IPS-18c (cell line): Measurements from ENCODE around the gene SMYD3.
"Not testable (repeated sequence)": the region's sequence is repeated elsewhere in the genome, so short reads cannot be mapped to it uniquely, and the experiment has no call there.

ENCODE experiments used
- H3K4me3 ChIP-seq: 2 replicates; pipeline ENCODE4 v1.7.0; 2013; ENCODE audit warnings: low read depth, mild to moderate bottlenecking, low read length, moderate library complexity; ENCODE audit not compliant: insufficient read depth
- H3K9me3 ChIP-seq: one replicate; pipeline ENCODE4 v1.6.1; 2013; ENCODE audit warnings: mild to moderate bottlenecking, low read length, moderate library complexity; ENCODE audit not compliant: control insufficient read depth, insufficient read depth

Gene SMYD3

DNA sequence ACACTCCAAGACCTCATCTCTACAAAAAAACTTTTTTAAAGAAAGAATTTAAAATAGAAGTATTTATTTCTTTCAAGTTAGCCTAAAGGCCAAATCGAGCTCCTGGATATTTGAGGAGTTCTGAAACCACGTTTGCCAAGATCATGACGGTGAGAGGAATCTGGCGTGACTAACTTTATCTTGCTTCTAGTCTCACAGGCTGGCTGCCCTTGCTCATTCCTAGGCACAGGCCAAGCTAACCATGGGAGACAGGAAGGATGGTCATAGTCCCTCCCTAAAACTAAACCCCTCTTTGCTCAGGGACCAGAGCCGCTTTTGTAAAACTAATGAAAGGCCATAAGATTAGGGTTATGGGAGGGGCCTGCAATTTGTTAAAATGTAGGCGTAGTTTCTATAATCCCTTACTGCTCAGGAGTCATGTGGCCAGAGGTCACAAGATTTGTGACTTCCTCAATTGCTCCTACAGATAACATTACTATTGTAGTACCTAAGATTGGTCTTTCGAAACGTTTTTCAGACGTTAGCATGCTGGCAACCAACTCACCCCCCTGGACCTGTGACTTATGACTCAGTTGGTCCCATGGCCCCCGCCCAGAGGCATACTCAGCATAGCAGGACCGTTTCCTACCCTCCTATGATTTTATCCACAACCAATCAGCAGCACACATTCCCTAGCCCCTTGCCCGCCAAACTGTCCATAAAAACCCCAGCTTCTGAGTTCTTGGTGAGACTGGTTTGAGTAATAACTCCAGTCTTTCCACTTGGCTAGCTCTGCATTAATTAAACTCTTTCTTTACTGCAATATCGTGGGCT, 425.0 kb downstream of the SMYD3 start:
- no peak overlapping the region for H3K4me3 ChIP-seq

DNA sequence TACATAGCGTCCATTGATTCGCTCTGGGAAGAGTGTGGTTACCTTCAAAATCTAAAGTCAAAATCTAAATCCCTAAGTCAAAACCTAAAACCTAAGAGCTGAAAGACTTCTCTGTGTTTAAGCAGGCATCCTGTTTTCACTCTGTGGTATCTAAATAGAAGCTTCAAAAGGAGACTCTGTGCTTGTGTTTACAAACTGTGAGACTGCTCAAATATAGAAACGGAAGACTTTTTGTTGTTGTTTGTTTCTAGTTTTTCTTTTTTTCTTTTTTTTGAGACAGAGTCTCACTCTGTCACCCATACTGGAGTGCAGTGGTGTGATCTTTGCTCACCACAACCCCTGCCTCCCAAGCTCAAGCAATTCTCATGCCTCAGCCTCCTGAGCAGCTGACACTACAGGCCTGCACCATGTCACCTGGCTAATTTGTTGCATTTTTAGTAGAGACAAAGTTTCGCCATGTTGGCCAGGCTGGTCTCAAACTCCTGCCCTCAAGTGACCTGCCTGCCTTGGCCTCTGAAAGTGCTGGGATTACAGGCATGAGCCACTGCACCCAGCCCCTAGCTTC, 425.9 kb downstream of the SMYD3 start:
- Histone ChIP-seq H3K9me3 (no peaks in the 10 kb centered on the region), H3K4me3 (no peak overlapping the region)

More for the DNA sequence above, 425.0 kb downstream of the SMYD3 start:
- no peaks in the 10 kb centered on the region for H3K9me3 ChIP-seq

DNA sequence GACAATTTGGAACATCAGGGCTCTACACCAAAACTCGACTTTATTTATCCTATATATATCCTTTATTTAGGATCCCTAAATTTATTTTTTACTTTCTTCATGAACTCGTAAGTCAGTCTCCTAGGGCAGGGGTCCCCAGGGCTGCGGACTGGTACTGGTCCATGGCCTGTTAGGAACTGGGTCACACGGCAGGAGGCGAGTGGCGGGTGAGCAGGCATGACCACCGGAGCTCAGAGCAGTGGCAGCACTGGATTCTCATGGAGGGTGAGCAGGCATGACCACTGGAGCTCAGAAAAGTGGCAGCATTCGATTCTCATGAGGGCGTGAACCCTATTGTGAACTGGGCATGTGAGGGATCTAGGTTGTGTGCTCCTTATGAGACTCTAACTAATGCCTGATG, 427.0 kb downstream of the SMYD3 start:
- Histone ChIP-seq H3K4me3 (no peak overlapping the region), H3K9me3 (no peaks in the 10 kb centered on the region)

DNA sequence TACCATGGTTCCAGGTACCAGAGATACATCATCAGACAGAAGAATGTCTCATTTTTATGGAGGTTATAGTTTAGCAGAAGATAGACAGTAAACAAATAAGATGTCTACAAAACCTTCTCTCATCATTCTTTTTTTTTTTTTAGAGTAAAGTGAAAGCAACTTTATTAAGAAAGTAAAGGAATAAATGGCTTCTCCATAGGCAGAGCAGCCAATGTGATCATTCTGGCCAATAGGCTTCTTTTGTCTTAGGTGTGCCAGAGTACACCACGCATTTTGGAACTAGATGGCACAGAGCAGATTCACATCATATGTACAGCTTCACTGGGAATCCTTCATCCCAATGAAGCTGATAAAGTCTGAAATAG, 428.2 kb downstream of the SMYD3 start:
- H3K9me3 ChIP-seq: no peaks in the 10 kb centered on the region

DNA sequence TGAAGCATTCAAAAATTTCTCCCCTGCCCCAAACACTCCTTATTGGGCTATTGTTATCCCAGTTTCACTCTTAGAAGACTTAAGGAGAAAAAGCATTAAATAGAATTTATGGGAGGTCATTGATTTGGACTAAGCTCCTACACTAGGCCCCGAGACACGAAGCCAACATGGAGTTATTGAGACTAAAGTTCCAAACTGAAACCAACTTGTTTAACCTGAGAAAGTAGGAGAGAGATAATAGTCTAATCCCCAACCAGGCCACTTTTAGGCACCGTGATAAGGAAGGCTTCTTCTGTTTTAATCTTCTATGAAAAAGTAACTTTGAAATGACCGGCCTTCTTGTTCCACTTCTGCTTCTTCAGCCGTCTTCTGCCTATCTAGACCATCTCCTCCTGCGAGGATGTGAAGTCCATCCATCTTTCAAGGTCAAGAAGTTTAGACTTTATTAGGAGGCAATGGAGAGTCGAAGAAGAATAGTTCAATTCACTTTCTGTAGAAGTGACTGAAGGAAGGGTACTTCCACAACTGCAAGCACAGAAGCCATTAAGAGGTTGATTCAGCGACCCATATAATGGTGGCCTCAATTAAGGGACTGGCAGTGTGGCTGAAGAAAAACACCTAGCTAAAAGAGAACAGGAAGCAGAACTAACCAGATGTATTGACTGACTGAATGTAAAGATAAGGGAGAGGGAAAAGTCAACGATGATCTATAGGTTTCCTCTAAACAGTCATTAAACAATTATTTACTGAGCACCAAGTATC, 428.8 kb downstream of the SMYD3 start:
- H3K4me3 ChIP-seq: no peak overlapping the region

More for the DNA sequence above, 428.2 kb downstream of the SMYD3 start:
- H3K4me3 ChIP-seq: no peak overlapping the region

DNA sequence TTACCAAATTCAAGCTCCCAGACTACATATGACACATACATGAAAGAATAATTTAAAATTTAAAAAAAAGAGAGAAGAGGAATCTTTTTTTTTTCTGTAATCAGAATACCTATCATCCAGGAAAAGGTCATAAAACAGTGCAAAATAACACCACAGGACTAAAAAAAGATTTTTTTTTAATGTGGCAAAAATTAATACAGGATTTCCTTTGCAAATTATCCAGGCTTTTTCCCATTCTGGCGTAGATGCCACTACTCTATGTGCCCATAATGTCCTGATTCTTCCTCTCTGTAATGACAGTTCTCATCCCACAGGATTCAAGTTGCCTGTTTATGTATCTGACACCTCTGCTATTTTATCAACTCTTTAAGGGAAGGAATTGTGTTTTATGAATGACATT, 429.6 kb downstream of the SMYD3 start:
- Histone ChIP-seq H3K9me3 (no peaks in the 10 kb centered on the region), H3K4me3 (no peak overlapping the region)

More for the DNA sequence above, 428.8 kb downstream of the SMYD3 start:
- no peaks in the 10 kb centered on the region for H3K9me3 ChIP-seq

DNA sequence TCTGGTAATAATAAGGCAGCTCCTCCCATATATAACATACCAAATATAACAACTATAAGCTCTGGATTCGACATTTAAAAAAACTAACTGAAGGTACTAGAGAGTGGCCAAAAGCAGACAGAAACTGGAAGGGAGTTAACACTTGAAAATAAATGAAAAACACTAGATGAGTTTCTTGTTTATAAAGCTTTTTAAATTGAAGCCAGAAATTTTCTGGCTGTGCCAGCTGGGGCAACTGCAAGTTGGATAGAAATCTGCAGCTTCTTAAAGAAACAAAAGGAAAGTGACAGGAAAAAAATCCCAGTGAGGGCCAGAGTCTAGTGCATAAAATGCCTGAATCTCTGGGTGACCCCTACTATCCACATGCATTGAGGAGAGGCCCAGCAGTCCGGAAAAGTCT, 432.7 kb downstream of the SMYD3 start:
- Histone ChIP-seq H3K9me3 (no peaks in the 10 kb centered on the region), H3K4me3 (no peak overlapping the region)

DNA sequence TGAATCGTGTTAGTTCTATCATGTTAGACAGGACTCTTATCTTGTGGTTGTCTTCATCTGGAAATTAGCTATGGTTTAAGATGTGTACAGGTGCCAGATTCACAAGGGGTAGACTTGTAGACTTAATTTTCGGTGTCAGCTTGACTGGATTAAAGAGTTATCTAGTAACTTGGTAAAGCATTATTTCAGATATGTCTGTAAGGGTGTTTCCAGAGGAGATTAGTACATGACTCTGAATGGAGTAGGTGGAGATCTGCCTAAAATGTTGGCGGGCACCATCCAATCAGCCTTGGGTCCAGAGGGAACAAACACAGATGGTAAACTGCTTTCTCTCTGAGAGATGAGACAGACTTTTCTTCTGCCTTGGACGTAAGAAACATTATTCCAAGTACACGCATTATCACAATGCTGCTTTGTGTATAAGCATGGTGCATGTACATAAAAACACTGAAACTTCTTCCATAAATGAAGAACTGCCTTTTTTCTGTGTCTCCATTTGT, 434.6 kb downstream of the SMYD3 start:
- Histone ChIP-seq H3K9me3 (no peaks in the 10 kb centered on the region), H3K4me3 (no peak overlapping the region)

DNA sequence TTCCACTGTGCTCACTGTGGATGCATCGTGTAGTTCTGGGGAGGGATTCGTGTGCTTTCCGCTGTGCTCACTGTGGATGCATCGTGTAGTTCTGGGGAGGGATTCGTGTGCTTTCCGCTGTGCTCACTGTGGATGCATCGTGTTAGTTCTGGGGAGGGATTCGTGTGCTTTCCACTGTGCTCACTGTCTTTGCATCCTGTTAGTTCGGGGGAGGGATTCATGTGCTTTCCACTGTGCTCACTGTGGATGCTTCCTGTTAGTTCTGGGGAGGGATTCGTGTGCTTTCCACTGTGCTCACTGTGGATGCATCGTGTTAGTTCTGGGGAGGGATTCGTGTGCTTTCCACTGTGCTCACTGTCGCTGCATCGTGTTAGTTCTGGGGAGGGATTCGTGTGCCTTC, 435.1 kb downstream of the SMYD3 start:
- H3K9me3 ChIP-seq, H3K4me3 ChIP-seq: not testable (repeated sequence)

DNA sequence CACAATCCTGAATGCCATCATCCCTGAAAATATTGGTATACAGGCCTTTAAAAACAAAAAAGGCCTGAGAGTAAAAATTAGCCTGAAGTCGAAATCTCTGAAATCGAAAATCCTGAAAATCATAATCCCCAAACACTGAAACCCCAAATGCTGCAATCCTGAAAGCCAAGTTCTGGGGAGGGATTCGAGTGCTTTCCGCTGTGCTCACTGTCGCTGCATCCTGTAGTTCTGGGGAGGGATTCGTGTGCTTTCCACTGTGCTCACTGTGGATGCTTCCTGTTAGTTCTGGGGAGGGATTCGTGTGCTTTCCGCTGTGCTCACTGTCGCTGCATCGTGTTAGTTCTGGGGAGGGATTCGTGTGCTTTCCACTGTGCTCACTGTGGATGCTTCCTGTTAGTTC, 435.5 kb downstream of the SMYD3 start:
- not testable (repeated sequence) for H3K4me3 ChIP-seq, H3K9me3 ChIP-seq

DNA sequence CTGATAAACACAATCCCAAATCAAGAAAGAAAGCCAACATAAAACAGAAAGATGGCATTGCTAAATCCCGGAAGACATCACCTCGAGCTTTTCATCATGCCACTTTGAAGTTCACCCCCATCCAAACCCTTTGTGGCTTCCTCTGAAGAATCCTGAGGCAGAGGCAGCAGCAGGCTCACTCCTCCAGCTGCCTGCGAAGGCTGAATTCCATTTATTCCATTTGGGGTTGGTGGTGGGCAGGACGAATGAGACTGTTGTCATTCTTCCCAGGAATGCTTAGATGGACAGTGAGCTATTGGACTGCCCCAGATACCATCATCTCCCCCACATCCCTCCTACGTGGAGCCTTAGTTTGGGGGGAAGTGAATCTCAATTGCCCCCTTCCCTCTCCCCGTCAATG, 437.5 kb downstream of the SMYD3 start:
- Histone ChIP-seq H3K4me3 (no peak overlapping the region), H3K9me3 (no peaks in the 10 kb centered on the region)

DNA sequence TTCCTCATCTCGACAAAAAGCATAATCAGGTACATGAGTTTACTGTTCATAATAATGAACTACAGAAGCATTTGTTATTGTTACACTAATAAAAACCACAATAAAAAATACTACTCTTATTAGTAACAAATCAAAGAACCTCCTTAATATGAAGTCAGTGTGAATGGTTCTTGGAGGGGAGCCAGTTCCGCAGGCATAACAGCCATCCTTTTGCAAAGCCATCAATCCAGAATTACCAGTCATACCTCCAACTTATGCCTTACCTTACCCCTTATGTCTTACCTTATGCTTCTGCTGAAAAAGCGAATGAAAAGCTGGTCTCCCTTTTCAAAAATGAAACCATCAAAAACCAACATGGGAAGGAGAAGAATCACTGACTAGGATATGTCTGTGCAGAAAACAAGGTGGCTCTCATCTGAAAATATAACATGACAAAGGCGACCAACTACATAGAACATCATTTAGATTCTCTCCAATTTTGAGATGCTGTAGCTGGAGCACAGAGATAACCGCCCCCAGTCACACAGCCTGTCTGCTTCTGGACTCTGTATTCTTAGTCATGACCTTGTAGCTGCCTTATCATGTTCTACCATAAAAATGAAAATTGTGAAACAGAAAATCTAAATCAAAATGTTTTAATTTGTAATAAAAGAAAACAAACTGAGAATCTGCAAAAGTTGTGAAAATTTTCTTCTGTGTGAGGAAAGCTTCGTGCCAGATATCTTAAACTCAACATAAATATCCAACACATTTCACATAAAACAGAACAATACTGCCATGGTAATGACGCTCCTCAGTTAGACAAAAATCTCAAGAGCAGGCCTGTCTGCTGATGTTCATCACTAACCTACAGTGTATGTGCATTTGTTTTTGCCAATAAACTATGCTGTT, 438.2 kb downstream of the SMYD3 start:
- Histone ChIP-seq H3K4me3 (no peak overlapping the region), H3K9me3 (no peaks in the 10 kb centered on the region)

DNA sequence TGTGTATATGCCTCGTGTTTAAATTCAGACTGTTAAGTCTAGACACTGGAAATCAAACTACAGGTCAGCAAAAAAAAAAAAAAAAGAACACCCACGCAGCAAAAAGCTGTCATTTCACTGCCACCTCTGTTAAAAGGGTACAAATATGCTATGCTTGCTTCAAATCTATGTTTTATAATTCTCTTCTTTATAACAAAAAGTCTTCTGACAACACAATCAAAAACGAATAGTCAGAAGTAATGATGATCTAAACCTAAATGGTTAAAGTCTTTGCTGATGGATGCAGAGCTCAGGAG, 438.9 kb downstream of the SMYD3 start:
- no peak overlapping the region for H3K4me3 ChIP-seq
- no peaks in the 10 kb centered on the region for H3K9me3 ChIP-seq

DNA sequence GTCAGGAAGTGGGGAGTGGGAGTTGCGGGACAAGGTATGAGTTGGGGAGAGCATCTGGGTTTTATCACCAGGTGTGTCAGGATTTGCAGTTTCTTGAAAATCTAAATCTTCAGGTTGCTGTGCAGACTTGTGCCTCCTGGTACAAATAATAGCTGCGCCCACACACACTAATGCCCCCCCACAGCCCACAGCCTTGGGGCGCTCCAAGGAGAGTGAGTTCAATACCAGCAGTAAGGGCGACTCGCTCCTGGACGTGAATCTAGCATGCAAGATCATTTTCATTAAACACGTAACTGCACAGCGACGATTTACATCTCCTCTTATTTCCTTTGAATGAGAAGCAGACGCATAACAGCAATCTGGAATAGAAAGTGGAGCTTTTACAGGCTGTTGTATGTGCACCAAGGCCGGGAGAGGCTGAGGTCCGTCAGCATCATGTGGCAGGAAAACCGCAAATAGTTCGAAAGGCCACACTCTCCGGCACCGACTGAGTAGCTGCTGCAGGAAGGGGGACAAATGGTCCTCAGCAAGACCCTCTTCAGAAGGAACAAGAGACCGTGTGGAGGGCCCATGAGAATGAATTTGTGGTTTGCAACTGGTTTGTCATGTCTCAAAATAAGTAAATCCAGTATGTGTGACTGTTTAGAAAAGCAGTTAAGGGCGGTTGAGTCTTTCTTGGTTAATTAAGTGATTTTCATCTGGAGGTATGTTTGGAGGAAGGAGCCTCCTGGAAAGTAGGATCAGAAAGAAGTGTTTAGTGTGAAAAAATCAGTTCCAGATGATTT, 439.5 kb downstream of the SMYD3 start:
- Histone ChIP-seq H3K4me3 (peak overlapping the region; percentile 9; the same call in 1 of the 2 replicates), H3K9me3 (no peaks in the 10 kb centered on the region)

DNA sequence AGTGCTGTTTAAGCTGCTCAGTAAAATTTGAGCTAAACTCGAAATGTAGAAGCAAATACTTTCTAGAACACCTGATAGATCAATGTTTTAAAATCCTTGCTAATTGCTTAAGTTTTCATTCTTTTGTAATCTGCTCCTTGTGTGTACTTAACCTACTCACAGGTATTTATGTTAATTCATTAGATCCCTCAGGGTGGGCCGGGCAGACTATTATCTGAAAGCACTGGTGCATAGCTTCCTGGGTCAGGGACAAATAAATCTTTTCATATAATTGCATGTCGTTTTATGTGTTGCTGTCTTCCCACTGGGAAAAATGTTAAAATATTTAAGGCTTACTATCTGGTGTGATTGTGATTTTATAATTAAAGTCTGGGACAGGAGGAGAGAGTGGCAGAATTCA, 440.5 kb downstream of the SMYD3 start:
- Histone ChIP-seq H3K9me3 (no peaks in the 10 kb centered on the region), H3K4me3 (no peak overlapping the region)

DNA sequence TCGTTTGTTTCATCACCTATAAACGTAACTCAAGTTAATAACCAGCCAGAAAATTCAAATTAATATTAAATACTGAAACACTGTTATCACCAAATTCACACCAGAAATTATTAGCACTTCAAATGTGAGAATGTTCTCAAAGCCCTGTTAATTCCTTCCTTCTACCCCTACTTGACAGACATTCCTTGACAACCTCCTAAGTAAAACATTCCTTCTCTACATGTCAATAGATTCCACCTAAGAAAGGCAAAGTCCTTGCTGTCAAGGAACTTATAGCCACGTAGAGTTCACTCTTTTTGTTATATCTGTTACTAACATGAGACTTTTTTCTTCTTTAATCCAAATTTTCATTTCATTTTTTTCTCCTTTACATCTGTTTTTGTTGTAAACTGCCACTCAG, 441.5 kb downstream of the SMYD3 start:
- Histone ChIP-seq H3K4me3 (no peak overlapping the region), H3K9me3 (no peaks in the 10 kb centered on the region)

DNA sequence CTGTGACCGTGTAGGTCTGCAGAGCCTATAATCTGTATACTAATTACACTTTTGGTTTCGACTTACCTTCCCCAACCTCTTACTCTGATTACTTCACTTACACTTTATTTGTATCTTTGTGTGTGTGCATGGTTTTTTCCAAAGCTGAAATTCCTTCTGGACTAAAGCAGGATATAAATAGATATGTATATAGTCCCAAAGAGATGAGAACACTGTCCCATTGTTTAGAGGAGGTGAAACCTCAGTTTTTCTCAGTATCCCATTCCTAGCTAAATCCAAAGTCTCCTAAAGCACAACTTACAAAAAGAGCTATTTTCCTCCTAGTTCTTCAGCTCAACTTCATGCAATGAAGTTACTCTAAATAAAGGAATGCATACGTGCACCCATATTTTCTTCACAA, 442.2 kb downstream of the SMYD3 start:
- no peaks in the 10 kb centered on the region for H3K9me3 ChIP-seq
- no peak overlapping the region for H3K4me3 ChIP-seq
